Measurements from ENCODE around the gene POMGNT2.

GRCh38 chr3:43144761-43145490, 39.0 kb upstream of the POMGNT2 start:
- TF ChIP-seq, protein P1, sequence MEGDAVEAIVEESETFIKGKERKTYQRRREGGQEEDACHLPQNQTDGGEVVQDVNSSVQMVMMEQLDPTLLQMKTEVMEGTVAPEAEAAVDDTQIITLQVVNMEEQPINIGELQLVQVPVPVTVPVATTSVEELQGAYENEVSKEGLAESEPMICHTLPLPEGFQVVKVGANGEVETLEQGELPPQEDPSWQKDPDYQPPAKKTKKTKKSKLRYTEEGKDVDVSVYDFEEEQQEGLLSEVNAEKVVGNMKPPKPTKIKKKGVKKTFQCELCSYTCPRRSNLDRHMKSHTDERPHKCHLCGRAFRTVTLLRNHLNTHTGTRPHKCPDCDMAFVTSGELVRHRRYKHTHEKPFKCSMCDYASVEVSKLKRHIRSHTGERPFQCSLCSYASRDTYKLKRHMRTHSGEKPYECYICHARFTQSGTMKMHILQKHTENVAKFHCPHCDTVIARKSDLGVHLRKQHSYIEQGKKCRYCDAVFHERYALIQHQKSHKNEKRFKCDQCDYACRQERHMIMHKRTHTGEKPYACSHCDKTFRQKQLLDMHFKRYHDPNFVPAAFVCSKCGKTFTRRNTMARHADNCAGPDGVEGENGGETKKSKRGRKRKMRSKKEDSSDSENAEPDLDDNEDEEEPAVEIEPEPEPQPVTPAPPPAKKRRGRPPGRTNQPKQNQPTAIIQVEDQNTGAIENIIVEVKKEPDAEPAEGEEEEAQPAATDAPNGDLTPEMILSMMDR (IDR thresholded peaks at IDR 0.05): no peak
- no peak for TF ChIP-seq POLR2A (IDR thresholded peaks at IDR 0.05)

Data from body of pancreas (tissue), 4 donors.